AG09319 (cell line): ENCODE measurements around the gene ZDHHC14.

Experiments used
- DNase-seq: peaks from one replicate; pipeline ENCODE4 v3.0.0-alpha.2; 2010; ENCODE audit warnings: low read depth; ENCODE audit errors: extremely low read depth
- TF ChIP-seq, protein P1 (sequence below): IDR thresholded peaks from 2 replicates; pipeline ENCODE4 v1.5.1; 2011; ENCODE audit warnings: low read depth, mild to moderate bottlenecking, inconsistent platforms, low read length, moderate library complexity

Gene ZDHHC14

GRCh38 chr6:157488716-157489118 lies 107.7 kb downstream of the ZDHHC14 start:
- TF ChIP-seq, protein P1, sequence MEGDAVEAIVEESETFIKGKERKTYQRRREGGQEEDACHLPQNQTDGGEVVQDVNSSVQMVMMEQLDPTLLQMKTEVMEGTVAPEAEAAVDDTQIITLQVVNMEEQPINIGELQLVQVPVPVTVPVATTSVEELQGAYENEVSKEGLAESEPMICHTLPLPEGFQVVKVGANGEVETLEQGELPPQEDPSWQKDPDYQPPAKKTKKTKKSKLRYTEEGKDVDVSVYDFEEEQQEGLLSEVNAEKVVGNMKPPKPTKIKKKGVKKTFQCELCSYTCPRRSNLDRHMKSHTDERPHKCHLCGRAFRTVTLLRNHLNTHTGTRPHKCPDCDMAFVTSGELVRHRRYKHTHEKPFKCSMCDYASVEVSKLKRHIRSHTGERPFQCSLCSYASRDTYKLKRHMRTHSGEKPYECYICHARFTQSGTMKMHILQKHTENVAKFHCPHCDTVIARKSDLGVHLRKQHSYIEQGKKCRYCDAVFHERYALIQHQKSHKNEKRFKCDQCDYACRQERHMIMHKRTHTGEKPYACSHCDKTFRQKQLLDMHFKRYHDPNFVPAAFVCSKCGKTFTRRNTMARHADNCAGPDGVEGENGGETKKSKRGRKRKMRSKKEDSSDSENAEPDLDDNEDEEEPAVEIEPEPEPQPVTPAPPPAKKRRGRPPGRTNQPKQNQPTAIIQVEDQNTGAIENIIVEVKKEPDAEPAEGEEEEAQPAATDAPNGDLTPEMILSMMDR, result no peak
- no peak for DNase-seq

DNA sequence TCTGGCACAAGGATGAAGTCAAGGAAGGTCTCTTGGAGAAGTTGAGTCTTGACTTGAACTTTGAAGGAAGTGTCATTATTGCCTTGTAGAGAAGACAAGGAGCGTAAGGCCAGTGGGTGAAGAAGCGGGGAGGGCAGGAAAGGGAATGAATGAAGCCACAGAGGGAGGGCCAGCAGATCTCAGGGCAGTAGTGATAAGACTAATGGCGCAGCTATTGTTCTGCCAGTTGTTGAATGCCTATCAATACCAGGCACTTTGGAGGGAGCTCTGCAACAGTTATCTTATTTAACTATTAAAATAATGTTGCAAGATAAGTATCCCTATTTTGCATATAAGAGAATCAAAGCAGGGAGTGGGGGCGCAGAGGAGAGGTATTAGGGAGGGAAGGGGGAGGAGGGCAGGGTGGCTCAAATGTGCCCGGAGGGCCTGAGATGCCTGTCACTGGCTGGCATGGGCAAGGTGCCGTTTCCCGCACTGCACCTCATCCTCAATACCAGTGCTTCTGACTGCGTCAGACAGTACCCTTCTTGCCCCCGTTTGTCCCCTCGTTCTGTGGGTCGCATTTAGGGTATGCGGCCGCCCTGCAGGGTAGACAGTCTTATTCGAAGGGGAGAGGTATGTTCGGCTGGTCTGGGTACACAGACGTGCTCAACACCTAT lies 109.8 kb downstream of the ZDHHC14 start:
- DNase-seq, result no peak
- TF ChIP-seq, protein P1, result no peak

GRCh38 chr6:157491571-157492232 lies 110.7 kb downstream of the ZDHHC14 start:
- DNase-seq, result no peak

GRCh38 chr6:157492249-157492648 lies 111.3 kb downstream of the ZDHHC14 start:
- TF ChIP-seq, protein P1, result no peak
- DNase-seq, result no peak

More at GRCh38 chr6:157491571-157492232, 110.7 kb downstream of the ZDHHC14 start:
- TF ChIP-seq, protein P1, result no peak

DNA sequence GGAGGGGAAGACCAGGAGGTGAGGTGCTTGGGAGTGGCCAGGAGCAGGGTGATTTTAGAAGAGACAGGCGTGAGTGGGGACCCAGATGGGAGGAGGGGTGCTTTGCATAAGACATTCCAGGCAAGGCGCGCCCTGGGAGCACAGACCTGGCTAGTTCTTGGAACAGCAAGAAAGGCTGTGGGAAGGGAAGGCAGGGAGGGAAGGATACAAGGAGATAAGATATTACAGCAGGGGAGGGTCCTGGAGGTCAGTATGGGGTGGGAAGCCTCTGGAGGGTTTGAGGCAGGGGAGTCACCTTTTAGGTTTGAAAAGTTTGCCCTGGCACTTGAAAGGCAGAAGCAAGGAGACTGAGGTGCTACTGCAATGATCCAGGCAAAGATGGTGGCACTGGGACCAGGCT lies 111.8 kb downstream of the ZDHHC14 start:
- DNase-seq, result no peak
- TF ChIP-seq, protein P1, result no peak

DNA sequence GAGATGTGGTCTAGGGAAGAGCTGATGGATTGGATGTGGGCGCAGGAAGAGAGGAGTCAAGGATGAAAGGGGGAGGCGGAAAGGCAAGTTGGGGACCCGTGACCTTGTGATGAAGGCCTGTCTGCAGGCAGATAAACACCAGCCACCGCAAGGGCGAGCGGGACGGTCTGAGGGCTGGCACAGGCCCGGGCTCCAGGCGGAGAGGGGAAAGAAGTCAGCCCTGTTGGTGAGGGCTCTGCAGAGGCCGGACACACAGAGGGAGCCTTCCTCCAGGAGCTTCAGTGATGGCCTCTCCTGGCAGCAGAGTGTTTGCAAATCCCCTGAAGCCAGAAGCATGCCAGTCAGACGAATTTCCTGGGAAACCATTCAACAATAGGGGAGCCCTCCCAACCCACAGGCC lies 112.2 kb downstream of the ZDHHC14 start:
- DNase-seq, result no peak
- TF ChIP-seq, protein P1, result no peak

DNA sequence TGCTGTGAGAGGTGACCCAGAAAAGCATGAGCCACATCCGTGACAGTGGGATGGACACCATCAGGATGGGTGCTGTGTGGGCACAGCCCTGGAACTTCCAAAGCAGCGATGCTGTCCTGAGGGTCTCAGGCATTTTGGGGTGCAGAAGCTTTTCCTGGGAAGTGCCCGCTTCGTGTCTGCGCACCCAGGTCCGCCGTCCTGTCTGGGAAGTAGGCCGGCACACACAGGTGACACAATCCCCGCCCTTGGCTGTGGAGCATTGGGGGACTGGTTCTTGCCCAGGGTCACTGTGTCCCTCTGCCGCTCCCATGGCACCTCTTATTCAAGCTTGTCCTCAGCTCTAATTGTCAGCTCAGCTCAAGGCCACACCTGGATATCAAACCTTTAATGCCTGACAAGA lies 112.6 kb downstream of the ZDHHC14 start:
- no peak for DNase-seq
- TF ChIP-seq, protein P1, result no peak
